Neural cell (in vitro differentiated cells): ENCODE data around the gene RIC8B. TPM values are rescaled to one million over a fixed set of nuclear protein-coding genes. Genes with fewer than 3 reads are reported as not detected.

ENCODE experiments used
- H2AFZ ChIP-seq: fragments of 200-600, 300-800 bp; sonication (generic), shearing (Covaris generic); 2 replicates; pipeline ENCODE4 v1.6.0; 2014; ENCODE audit warnings: low read depth, mild to moderate bottlenecking, antibody characterized with exemption, low read length, moderate library complexity
- H3F3A ChIP-seq: fragments of 200-600 bp; shearing (Covaris generic); 2 replicates; pipeline ENCODE4 v1.6.1; 2016; ENCODE audit warnings: mild to moderate bottlenecking, moderate library complexity, mixed read lengths, antibody characterized with exemption, low read length; ENCODE audit not compliant: insufficient read depth, poor library complexity, severe bottlenecking
- H3K27ac ChIP-seq: fragments of 200-600, 300-800 bp; sonication (generic), shearing (Covaris generic); 2 replicates; pipeline ENCODE4 v1.5.1; 2014; ENCODE audit warnings: mild to moderate bottlenecking, low read length, moderate library complexity
- H3K27me3 ChIP-seq: fragments of 300-800, 200-600 bp; sonication (generic), shearing (Covaris generic); 2 replicates; pipeline ENCODE4 v1.6.0; 2014; ENCODE audit warnings: mild to moderate bottlenecking, low read depth, low read length, moderate library complexity; ENCODE audit not compliant: insufficient read depth
- H3K36me3 ChIP-seq: fragments of 300-800, 200-600 bp; sonication (generic), shearing (Covaris generic); 2 replicates; pipeline ENCODE4 v1.5.1; 2014; ENCODE audit warnings: mild to moderate bottlenecking, antibody characterized with exemption, low read length, moderate library complexity; ENCODE audit not compliant: insufficient read depth
- H3K4me2 ChIP-seq: fragments of 300-800, 200-600 bp; sonication (generic), shearing (Covaris generic); 2 replicates; pipeline ENCODE4 v1.6.0; 2014; ENCODE audit warnings: mild to moderate bottlenecking, low read length
- H3K4me3 ChIP-seq: fragments of 300-800, 200-600 bp; sonication (generic), shearing (Covaris generic); 2 replicates; pipeline ENCODE4 v1.5.1; 2014; ENCODE audit warnings: mild to moderate bottlenecking, low read length, moderate library complexity
- H3K79me2 ChIP-seq: fragments of 200-600 bp; shearing (Covaris generic); replicated peaks from 2 replicates; pipeline ENCODE4 v1.6.0; 2014; ENCODE audit warnings: mild to moderate bottlenecking, low read length, moderate library complexity; ENCODE audit not compliant: insufficient read depth
- H3K9ac ChIP-seq: fragments of 300-800, 200-600 bp; sonication (generic), shearing (Covaris generic); 2 replicates; pipeline ENCODE4 v1.6.1; 2016; ENCODE audit warnings: mild to moderate bottlenecking, low read length, mixed read lengths
- H3K9me2 ChIP-seq: fragments of 200-600 bp; shearing (Covaris generic); 2 replicates; pipeline ENCODE4 v1.6.1; 2016; ENCODE audit warnings: mild to moderate bottlenecking, low read length, mixed read lengths; ENCODE audit not compliant: insufficient read depth
- H3K9me3 ChIP-seq: fragments of 200-600, 300-800 bp; sonication (generic), shearing (Covaris generic); 2 replicates; pipeline ENCODE4 v1.6.1; 2016; ENCODE audit warnings: mild to moderate bottlenecking, mixed run types, low read length, moderate library complexity, mixed read lengths
- H4K20me1 ChIP-seq: fragments of 200-600 bp; shearing (Covaris generic); 2 replicates; pipeline ENCODE4 v1.6.1; 2016; ENCODE audit warnings: mild to moderate bottlenecking, mixed run types; ENCODE audit not compliant: insufficient read depth
- CTCF ChIP-seq: fragments of 450-650 bp; IDR thresholded peaks from 2 replicates; pipeline ENCODE4 v1.5.1; 2014; ENCODE audit warnings: antibody characterized with exemption, mild to moderate bottlenecking, moderate library complexity; ENCODE audit not compliant: poor library complexity, severe bottlenecking
- EP300 ChIP-seq: fragments of 450-650 bp; conservative IDR thresholded peaks from 2 replicates; pipeline ENCODE4 v1.6.1; 2014; ENCODE audit warnings: antibody characterized with exemption, mild to moderate bottlenecking, moderate library complexity; ENCODE audit not compliant: poor library complexity, severe bottlenecking
- EZH2 ChIP-seq: fragments of 200-600, 300-800 bp; shearing (Covaris generic), sonication (generic); IDR thresholded peaks from 2 replicates; pipeline ENCODE4 v1.6.1; 2014; ENCODE audit warnings: antibody characterized with exemption, low read length, borderline replicate concordance, mild to moderate bottlenecking; ENCODE audit not compliant: insufficient read depth, poor library complexity, severe bottlenecking
- MXI1 ChIP-seq: fragments of 450-650 bp; conservative IDR thresholded peaks from 2 replicates; pipeline ENCODE4 v1.6.1; 2014; ENCODE audit warnings: antibody characterized with exemption, mild to moderate bottlenecking; ENCODE audit not compliant: poor library complexity, severe bottlenecking
- POLR2AphosphoS5 ChIP-seq: IDR thresholded peaks from 2 replicates; pipeline ENCODE4 v1.6.1; 2012
- RAD21 ChIP-seq: fragments of 450-650 bp; conservative IDR thresholded peaks from 2 replicates; pipeline ENCODE4 v1.6.1; 2014; ENCODE audit warnings: antibody characterized with exemption, mild to moderate bottlenecking, moderate library complexity
- REST ChIP-seq: IDR thresholded peaks from 2 replicates; pipeline ENCODE4 v1.6.1; 2012; ENCODE audit warnings: borderline replicate concordance
- SMC3 ChIP-seq: fragments of 450-650 bp; conservative IDR thresholded peaks from 2 replicates; pipeline ENCODE4 v1.6.1; 2014; ENCODE audit warnings: antibody characterized with exemption, mild to moderate bottlenecking, moderate library complexity; ENCODE audit not compliant: poor library complexity
- TAF1 ChIP-seq: IDR thresholded peaks from 2 replicates; pipeline ENCODE4 v1.6.1; 2012; ENCODE audit warnings: low read depth
- polyA plus RNA-seq: library from polyadenylated mRNA; depleted of rRNA; stranded (reverse); fragments of >200 nt; gene quantifications from 2 replicates; pipeline ENCODE4 v1.2.3, GENCODE V29; 2014

The RIC8B gene
- polyA plus RNA-seq, 1 donor from 2014 or later: 30.0 TPM

GRCh38 chr12:106782619-106783018 is 8.1 kb downstream of the RIC8B start (continued):
- TF ChIP-seq EZH2: no peak

- Histone ChIP-seq H3K27ac (no peak overlapping the region), H3K4me2 (no peak overlapping the region), H3K27me3 (no peaks in the 10 kb centered on the region), H4K20me1 (no peaks in the 10 kb centered on the region), H3K79me2 (peaks cover 30% of the 10 kb centered on the region), H3F3A (no peaks in the 10 kb centered on the region), H3K9ac (no peak overlapping the region), H3K9me3 (no peaks in the 10 kb centered on the region), H3K9me2 (no peaks in the 10 kb centered on the region), H3K36me3 (peaks cover 9% of the 10 kb centered on the region), H3K4me3 (no peak overlapping the region), H2AFZ (no peak overlapping the region)
- TF ChIP-seq TAF1 (no peak), MXI1 (no peak), REST (no peak), EP300 (no peak), POLR2AphosphoS5 (no peak), SMC3 (no peak), EZH2 (no peak), CTCF (no peak), RAD21 (no peak)
These were observed 9.0 kb downstream of the RIC8B start for GRCh38 chr12:106783515-106783914.

GRCh38 chr12:106790020-106790419 is 15.5 kb downstream of the RIC8B start:
- Histone ChIP-seq H3K9ac (no peak overlapping the region), H4K20me1 (no peaks in the 10 kb centered on the region), H3K36me3 (peaks cover 20% of the 10 kb centered on the region), H2AFZ (no peak overlapping the region), H3K4me2 (no peak overlapping the region), H3F3A (no peaks in the 10 kb centered on the region), H3K79me2 (no peaks in the 10 kb centered on the region), H3K27ac (no peak overlapping the region), H3K27me3 (no peaks in the 10 kb centered on the region), H3K9me3 (no peaks in the 10 kb centered on the region), H3K4me3 (no peak overlapping the region), H3K9me2 (no peaks in the 10 kb centered on the region)
- TF ChIP-seq POLR2AphosphoS5: no peak
- TF ChIP-seq CTCF: no peak
- TF ChIP-seq MXI1: no peak
- no peak for TF ChIP-seq SMC3
- TF ChIP-seq EZH2: no peak
- TF ChIP-seq REST: no peak
- TF ChIP-seq TAF1: no peak
- no peak for TF ChIP-seq EP300
- TF ChIP-seq RAD21: no peak
